Gastrocnemius medialis (tissue), 4 donors: Measurements from ENCODE around the gene AP1AR. TPM values are rescaled to one million over a fixed set of nuclear protein-coding genes. Genes with fewer than 3 reads are reported as not detected.

Source experiments
- ATAC-seq, 2 donors: fragments of 150-250 bp; one replicate each; pipeline ENCODE4 v1.9.1; 2016
- DNase-seq, 2 donors: peaks; one replicate each; pipeline ENCODE4 v3.0.0-alpha.2; 2019
- H3K27ac ChIP-seq, 4 donors: fragments of 200-600 bp; sonication (generic); 1 replicate in 1 of 4; 2 replicates in 3 of 4; pipeline ENCODE4 v1.5.1; 2016 to 2018; ENCODE audit warnings: mild to moderate bottlenecking in 2 of 4, moderate library complexity in 1 of 4
- H3K27me3 ChIP-seq, 3 donors: fragments of 200-600 bp; sonication (generic) in 2 of 3; 1 replicate in 1 of 3; 2 replicates in 2 of 3; pipeline versions ENCODE4 v1.5.1 to v1.6.0; 2016 to 2019; ENCODE audit warnings: mild to moderate bottlenecking in 1 of 3, moderate library complexity in 1 of 3
- H3K36me3 ChIP-seq, 2 donors: fragments of 200-600 bp; sonication (generic) in 1 of 2; one replicate each; pipeline ENCODE4 v1.5.1; 2017 to 2018
- H3K4me1 ChIP-seq, 2 donors: fragments of 200-600 bp; sonication (generic) in 1 of 2; one replicate each; pipeline ENCODE4 v1.5.1; 2016 to 2017; ENCODE audit warnings: mild to moderate bottlenecking in 2 of 2
- H3K4me3 ChIP-seq, 4 donors: fragments of 200-600 bp; sonication (generic) in 3 of 4; 1 replicate in 1 of 4; 2 replicates in 3 of 4; pipeline ENCODE4 v1.5.1; 2016 to 2019; ENCODE audit warnings: mild to moderate bottlenecking in 2 of 4
- H3K9me3 ChIP-seq, 3 donors: fragments of 200-600 bp; sonication (generic) in 2 of 3; 1 replicate in 1 of 3; 2 replicates in 2 of 3; pipeline ENCODE4 v1.5.1; 2016 to 2019
- POLR2A ChIP-seq, 2 donors: fragments of 450-650 bp; IDR thresholded peaks; one replicate each; pipeline ENCODE4 v1.6.1; 2017; ENCODE audit warnings: antibody characterized with exemption in 2 of 2, mild to moderate bottlenecking in 2 of 2, moderate library complexity in 2 of 2
- in situ Hi-C, 4 donors: fragments of 200-750 bp; cut with MboI; loops; one replicate each; pipeline versions ENCODE4 v1.15.0 to v1.8.0; 2017; ENCODE audit warnings: low sequenced_read_pairs in 4 of 4
- intact Hi-C: fragments of 100-400 bp; cut with DNase I; formaldehyde crosslinking; loops from one replicate; pipeline ENCODE4 v1.15.1; 2023; ENCODE audit warnings: low total_unique reads
- total RNA-seq, 4 donors: library from RNA; depleted of rRNA; stranded (reverse); fragments of >200 nt; gene quantifications; one replicate each; pipeline versions ENCODE4 v1.1.0 to v1.2.3, GENCODE V29; 2016
- TF ChIP-seq, protein P1 (sequence below), 5 experiments: fragments of 450-650 bp in 3 of 5; fragments of 200-600 bp in 2 of 5; sonication (generic) in 2 of 5; IDR thresholded peaks in 4 of 5; conservative IDR thresholded peaks in 1 of 5; 1 replicate in 4 of 5; 2 replicates in 1 of 5; pipeline ENCODE4 v1.5.1; 2016 to 2019; ENCODE audit warnings: antibody characterized with exemption in 5 of 5, mild to moderate bottlenecking in 3 of 5, moderate library complexity in 3 of 5

The AP1AR gene
- total RNA-seq, 4 donors from 2014 or later, result 8.9 to 21.5 (median 15.2) TPM

DNA sequence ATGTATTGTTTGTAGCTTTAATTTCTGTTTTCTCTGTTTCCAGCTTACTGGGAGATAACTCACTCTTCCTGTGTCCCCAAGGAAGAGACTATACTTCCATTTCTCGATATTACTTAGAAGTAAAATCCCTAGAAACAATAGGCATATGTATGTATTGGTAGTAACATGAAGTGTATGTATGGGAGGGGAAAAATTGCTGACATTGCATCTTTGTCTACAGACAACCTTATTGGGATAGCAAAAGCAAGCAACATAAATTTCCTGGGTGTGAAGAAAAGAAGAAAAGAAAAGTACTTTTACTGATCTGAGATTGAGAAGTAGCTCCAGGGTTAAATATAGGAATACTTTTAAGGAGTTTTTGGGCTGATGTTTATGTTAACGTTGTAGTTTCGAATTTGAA is 15.4 kb downstream of the AP1AR start:
- in situ Hi-C loops (no loop called here), intact Hi-C loops (no loop called here)
- Histone ChIP-seq H3K4me3 (no peak overlapping the region), H3K27ac (no peak overlapping the region), H3K9me3 (no peaks in the 10 kb centered on the region), H3K27me3 (no peaks in the 10 kb centered on the region), H3K36me3 (no peaks in the 10 kb centered on the region), H3K4me1 (peaks cover 10 to 37% of the 10 kb centered on the region in 2 donors)
- ATAC-seq (no peak), DNase-seq (no peak)
- TF ChIP-seq, protein P1, sequence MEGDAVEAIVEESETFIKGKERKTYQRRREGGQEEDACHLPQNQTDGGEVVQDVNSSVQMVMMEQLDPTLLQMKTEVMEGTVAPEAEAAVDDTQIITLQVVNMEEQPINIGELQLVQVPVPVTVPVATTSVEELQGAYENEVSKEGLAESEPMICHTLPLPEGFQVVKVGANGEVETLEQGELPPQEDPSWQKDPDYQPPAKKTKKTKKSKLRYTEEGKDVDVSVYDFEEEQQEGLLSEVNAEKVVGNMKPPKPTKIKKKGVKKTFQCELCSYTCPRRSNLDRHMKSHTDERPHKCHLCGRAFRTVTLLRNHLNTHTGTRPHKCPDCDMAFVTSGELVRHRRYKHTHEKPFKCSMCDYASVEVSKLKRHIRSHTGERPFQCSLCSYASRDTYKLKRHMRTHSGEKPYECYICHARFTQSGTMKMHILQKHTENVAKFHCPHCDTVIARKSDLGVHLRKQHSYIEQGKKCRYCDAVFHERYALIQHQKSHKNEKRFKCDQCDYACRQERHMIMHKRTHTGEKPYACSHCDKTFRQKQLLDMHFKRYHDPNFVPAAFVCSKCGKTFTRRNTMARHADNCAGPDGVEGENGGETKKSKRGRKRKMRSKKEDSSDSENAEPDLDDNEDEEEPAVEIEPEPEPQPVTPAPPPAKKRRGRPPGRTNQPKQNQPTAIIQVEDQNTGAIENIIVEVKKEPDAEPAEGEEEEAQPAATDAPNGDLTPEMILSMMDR (IDR thresholded peaks at IDR 0.05 in 4 of 5, conservative IDR thresholded peaks at IDR 0.05 in 1 of 5), result no peak
- TF ChIP-seq POLR2A (IDR thresholded peaks at IDR 0.05), result no peak

DNA sequence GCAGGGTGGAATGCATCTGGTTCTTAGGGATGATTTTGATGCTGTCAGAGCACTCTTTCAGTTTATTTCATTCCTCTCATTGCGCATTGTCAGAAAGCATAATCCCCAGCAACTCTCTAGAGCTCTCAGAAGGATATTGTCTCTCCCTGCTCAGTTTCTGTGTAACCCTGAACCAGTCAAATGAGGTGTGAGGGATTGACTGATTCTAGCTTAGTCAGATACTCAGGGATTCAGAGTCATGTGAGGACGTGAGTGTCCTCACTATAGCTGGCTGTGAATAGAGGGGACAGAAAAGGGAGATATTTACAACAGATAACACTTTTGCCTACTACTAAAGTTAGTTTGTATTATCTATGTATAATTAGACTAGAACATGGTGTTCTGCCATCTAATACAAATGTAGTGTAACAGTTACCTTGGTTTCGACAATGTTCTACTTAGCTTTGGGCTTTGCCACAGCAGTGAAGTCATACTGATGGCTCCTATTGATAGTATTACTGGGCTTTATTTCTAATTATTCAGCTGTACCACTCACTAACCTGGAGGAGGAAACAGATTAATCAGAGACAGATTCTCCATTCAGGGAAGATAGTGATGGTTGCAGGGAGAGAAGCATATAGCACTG is 19.5 kb downstream of the AP1AR start:
- DNase-seq (peak in 1 of 2 donors; percentile 23), ATAC-seq (peak; percentile 96)
- intact Hi-C loops (no loop called here), in situ Hi-C loops (no loop called here)
- Histone ChIP-seq H3K36me3 (peaks cover 0 to 7% of the 10 kb centered on the region in 2 donors), H3K4me3 (no peak overlapping the region), H3K4me1 (peaks cover 10 to 20% of the 10 kb centered on the region in 2 donors), H3K9me3 (no peaks in the 10 kb centered on the region), H3K27me3 (no peaks in the 10 kb centered on the region), H3K27ac (peak overlapping the region; percentile 48 to 64 (median 52))
- TF ChIP-seq, protein P1 (IDR thresholded peaks at IDR 0.05 in 4 of 5, conservative IDR thresholded peaks at IDR 0.05 in 1 of 5), result no peak
- peak in 1 of 2 donors; percentile 14 for TF ChIP-seq POLR2A (IDR thresholded peaks at IDR 0.05)

DNA sequence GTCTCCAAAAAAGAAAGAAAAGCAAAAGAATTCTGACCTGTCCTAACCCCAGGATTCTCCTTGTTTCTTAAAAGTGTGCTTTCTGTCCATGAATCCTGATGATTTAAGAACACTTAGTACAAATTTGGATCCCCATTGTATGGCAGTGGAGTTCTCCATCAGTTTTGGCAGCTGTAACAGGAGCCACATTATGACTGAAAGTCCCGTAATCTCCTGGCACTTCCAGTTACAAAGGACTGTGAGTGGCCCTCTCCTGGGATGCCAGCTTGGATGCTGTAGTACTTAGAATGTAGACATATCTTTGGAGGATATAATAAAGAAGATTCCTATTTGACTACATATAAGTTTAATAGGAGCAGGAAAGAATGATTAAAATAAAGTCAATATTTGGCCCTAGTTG is 20.6 kb downstream of the AP1AR start:
- intact Hi-C loops (no loop called here), in situ Hi-C loops (no loop called here)
- Histone ChIP-seq H3K9me3 (no peaks in the 10 kb centered on the region), H3K27me3 (no peaks in the 10 kb centered on the region), H3K4me3 (no peak overlapping the region), H3K36me3 (peaks cover 0 to 7% of the 10 kb centered on the region in 2 donors), H3K27ac (peak overlapping the region in 1 of 4 donors; percentile 64), H3K4me1 (peaks cover 10 to 20% of the 10 kb centered on the region in 2 donors)
- no peak for ATAC-seq
- DNase-seq, result no peak
- TF ChIP-seq, protein P1 (IDR thresholded peaks at IDR 0.05 in 4 of 5, conservative IDR thresholded peaks at IDR 0.05 in 1 of 5), result no peak
- no peak for TF ChIP-seq POLR2A (IDR thresholded peaks at IDR 0.05)

DNA sequence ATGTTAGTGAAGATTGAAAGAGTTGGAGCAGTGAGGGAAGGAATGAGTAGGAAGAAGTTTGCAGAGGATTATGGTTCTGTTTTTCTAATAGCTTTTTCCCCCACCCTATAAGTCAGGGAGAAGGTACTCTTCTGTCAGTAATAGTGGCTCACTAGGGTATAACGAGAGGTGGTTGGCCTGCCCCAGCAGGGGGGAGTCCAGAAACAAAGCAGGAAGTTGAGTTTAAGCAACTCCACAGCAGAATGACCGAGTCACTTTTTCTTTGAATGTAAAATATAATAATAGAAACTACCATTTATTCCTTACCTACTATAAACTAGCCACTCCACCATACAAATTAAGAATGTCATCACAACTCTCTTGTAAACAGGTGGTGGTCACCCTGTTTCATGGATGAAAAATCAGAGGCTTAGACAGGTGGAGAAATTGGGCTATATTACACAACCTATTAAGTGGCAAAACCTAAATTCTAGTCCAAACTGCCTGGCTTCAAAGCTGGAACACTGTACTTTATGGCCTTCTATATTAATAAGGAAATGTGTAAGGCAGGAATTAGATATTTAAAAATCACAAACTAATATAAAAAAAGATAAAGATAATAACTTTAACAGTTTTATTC is 21.9 kb downstream of the AP1AR start:
- intact Hi-C loops, result no loop called here
- no peaks in the 10 kb centered on the region for H3K27me3 ChIP-seq
- H3K4me1 ChIP-seq, result peaks cover 10 to 20% of the 10 kb centered on the region in 2 donors
- ATAC-seq, result no peak
- no peaks in the 10 kb centered on the region for H3K9me3 ChIP-seq
- TF ChIP-seq, protein P1 (IDR thresholded peaks at IDR 0.05 in 4 of 5, conservative IDR thresholded peaks at IDR 0.05 in 1 of 5), result no peak
- no peak for TF ChIP-seq POLR2A (IDR thresholded peaks at IDR 0.05)
- DNase-seq, result no peak
- H3K4me3 ChIP-seq, result no peak overlapping the region
- H3K36me3 ChIP-seq, result peaks cover 0 to 7% of the 10 kb centered on the region in 2 donors
- in situ Hi-C loops, result no loop called here
- H3K27ac ChIP-seq, result no peak overlapping the region
